Astrocyte (in vitro differentiated cells and primary cell): ENCODE measurements around the gene USP3. TPM values are rescaled to one million over a fixed set of nuclear protein-coding genes. Genes with fewer than 3 reads are reported as not detected.

Source experiments
- DNase-seq: peaks from one replicate; pipeline ENCODE4 v3.0.0-alpha.2; 2010; ENCODE audit warnings: low read depth
- FAIRE-seq: peaks from 2 replicates; lab custom pipeline; 2011; peaks lifted over from hg19 to GRCh38; lab: Jason Lieb, UNC
- H2AFZ ChIP-seq: 2 replicates; pipeline ENCODE4 v1.6.0; 2012; ENCODE audit warnings: low read depth, low read length, inconsistent platforms
- H3K27ac ChIP-seq: 2 replicates; pipeline ENCODE4 v1.5.1; 2011; ENCODE audit warnings: low read depth, low read length, inconsistent platforms
- H3K27me3 ChIP-seq: 2 replicates; pipeline ENCODE4 v1.6.0; 2011; ENCODE audit warnings: low read length, inconsistent platforms; ENCODE audit not compliant: insufficient read depth
- H3K36me3 ChIP-seq: 2 replicates; pipeline ENCODE4 v1.5.1; 2011; ENCODE audit warnings: low read length, inconsistent platforms; ENCODE audit not compliant: insufficient read depth
- H3K4me1 ChIP-seq: 2 replicates; pipeline ENCODE4 v1.5.1; 2011; ENCODE audit warnings: low read length, inconsistent platforms; ENCODE audit not compliant: insufficient read depth
- H3K4me2 ChIP-seq: 2 replicates; pipeline ENCODE4 v1.6.0; 2012; ENCODE audit warnings: low read length, inconsistent platforms
- H3K4me3 ChIP-seq: 2 replicates; pipeline ENCODE4 v1.5.1; 2011; ENCODE audit warnings: low read depth, mild to moderate bottlenecking, low read length, inconsistent platforms; ENCODE audit not compliant: insufficient read depth
- H3K79me2 ChIP-seq: 2 replicates; pipeline ENCODE4 v1.6.0; 2012; ENCODE audit warnings: mild to moderate bottlenecking, low read length, inconsistent platforms; ENCODE audit not compliant: insufficient read depth
- H3K9ac ChIP-seq: 2 replicates; pipeline ENCODE4 v1.6.0; 2012; ENCODE audit warnings: mild to moderate bottlenecking, low read length, inconsistent platforms
- H3K9me3 ChIP-seq: 2 replicates; pipeline ENCODE4 v1.5.1; 2012; ENCODE audit warnings: low read depth, mild to moderate bottlenecking, low read length, inconsistent platforms; ENCODE audit not compliant: insufficient read depth
- H4K20me1 ChIP-seq: 2 replicates; pipeline ENCODE4 v1.6.0; 2012; ENCODE audit warnings: low read length, inconsistent platforms; ENCODE audit not compliant: insufficient read depth
- H3K27ac Mint-ChIP-seq: one replicate; pipeline ENCODE4 v1.8.0; 2021; ENCODE audit warnings: mild to moderate bottlenecking, mixed read lengths; ENCODE audit not compliant: unreplicated experiment
- H3K27me3 Mint-ChIP-seq: one replicate; pipeline ENCODE4 v1.8.0; 2021; ENCODE audit warnings: low read depth, mixed read lengths; ENCODE audit not compliant: unreplicated experiment
- H3K36me3 Mint-ChIP-seq: one replicate; pipeline ENCODE4 v1.8.0; 2021; ENCODE audit warnings: low read depth, mixed read lengths; ENCODE audit not compliant: unreplicated experiment
- H3K4me1 Mint-ChIP-seq: one replicate; pipeline ENCODE4 v1.8.0; 2021; ENCODE audit warnings: low read depth, mixed read lengths; ENCODE audit not compliant: unreplicated experiment
- H3K4me3 Mint-ChIP-seq: one replicate; pipeline ENCODE4 v1.8.0; 2021; ENCODE audit warnings: mild to moderate bottlenecking, moderate library complexity, mixed read lengths; ENCODE audit not compliant: unreplicated experiment
- H3K9me3 Mint-ChIP-seq: one replicate; pipeline ENCODE4 v1.8.0; 2021; ENCODE audit warnings: mild to moderate bottlenecking, mixed read lengths; ENCODE audit not compliant: unreplicated experiment
- EZH2 ChIP-seq: IDR thresholded peaks from 2 replicates; pipeline ENCODE4 v1.6.1; 2012; ENCODE audit warnings: mild to moderate bottlenecking, low read length, inconsistent platforms; ENCODE audit not compliant: insufficient read depth
- total RNA-seq: library from RNA; stranded (reverse); gene quantifications from 2 replicates; pipeline ENCODE4 v1.2.1, GENCODE V29; 2021
- TF ChIP-seq, protein P1 (sequence below): IDR thresholded peaks from 2 replicates; pipeline ENCODE4 v1.5.1; 2011; ENCODE audit warnings: low read depth, mild to moderate bottlenecking, inconsistent platforms, low read length, moderate library complexity; ENCODE audit not compliant: insufficient read depth

USP3 gene
- total RNA-seq, 1 donor from 2014 or later, result 38.1 TPM

DNA sequence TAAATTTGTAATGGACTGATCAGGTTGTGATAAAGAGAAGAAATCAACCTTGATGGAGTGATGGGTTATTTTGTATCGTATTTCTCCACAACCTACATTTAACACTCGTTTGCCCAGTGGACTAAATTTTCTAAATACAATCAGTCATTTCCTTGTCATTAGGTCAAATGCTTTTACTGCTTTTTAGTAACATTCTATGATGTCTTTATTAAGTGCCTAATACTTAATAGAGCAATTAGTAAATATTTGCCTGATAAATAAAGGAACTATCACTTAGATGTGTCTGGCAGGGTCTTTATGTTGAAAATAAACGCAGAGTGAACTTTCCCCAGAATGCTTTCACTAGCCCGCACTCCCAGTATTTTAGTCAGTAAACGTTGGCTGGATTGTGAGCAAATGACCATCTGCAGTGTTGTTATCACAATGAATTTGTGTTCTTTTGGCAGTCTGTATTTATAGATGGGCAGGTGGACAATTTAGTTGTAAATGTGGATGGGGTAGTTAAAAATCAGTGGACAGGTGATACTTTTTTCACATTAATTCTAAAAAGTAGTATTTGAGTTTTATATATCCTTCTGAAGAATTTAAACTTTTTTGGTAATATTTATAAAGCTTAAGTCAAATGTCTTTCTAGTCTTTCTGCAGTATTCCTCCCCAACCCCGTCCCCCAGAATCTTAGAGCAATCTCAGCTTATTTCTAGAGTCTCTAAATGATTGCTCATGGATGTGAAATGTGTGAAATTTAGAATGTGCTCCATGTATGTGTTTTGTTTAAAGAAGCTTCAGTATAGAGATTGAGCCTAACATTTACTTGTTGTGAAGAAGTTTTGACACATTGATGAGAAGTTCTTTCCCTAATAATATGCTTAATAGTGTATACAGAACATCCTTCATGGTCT lies 4.9 kb downstream of the USP3 start:
- Histone ChIP-seq H4K20me1 (peaks cover 68% of the 10 kb centered on the region), H3K4me1 (peaks cover 28% of the 10 kb centered on the region), H3K36me3 (no peaks in the 10 kb centered on the region), H3K79me2 (peaks cover 94% of the 10 kb centered on the region), H3K4me3 (peak overlapping the region; percentile 25), H3K27ac (peak overlapping the region; percentile 62), H3K27me3 (no peaks in the 10 kb centered on the region), H3K9ac (peak overlapping the region; percentile 15), H3K4me2 (peak overlapping the region; percentile 75), H3K9me3 (no peaks in the 10 kb centered on the region), H2AFZ (no peak overlapping the region)
- no peaks in the 10 kb centered on the region for H3K27me3 Mint-ChIP-seq
- H3K4me3 Mint-ChIP-seq, result no peak overlapping the region
- H3K27ac Mint-ChIP-seq, result no peak overlapping the region
- peak; percentile 43 for FAIRE-seq
- TF ChIP-seq EZH2, result no peak
- TF ChIP-seq, protein P1, sequence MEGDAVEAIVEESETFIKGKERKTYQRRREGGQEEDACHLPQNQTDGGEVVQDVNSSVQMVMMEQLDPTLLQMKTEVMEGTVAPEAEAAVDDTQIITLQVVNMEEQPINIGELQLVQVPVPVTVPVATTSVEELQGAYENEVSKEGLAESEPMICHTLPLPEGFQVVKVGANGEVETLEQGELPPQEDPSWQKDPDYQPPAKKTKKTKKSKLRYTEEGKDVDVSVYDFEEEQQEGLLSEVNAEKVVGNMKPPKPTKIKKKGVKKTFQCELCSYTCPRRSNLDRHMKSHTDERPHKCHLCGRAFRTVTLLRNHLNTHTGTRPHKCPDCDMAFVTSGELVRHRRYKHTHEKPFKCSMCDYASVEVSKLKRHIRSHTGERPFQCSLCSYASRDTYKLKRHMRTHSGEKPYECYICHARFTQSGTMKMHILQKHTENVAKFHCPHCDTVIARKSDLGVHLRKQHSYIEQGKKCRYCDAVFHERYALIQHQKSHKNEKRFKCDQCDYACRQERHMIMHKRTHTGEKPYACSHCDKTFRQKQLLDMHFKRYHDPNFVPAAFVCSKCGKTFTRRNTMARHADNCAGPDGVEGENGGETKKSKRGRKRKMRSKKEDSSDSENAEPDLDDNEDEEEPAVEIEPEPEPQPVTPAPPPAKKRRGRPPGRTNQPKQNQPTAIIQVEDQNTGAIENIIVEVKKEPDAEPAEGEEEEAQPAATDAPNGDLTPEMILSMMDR, result no peak
- no peaks in the 10 kb centered on the region for H3K9me3 Mint-ChIP-seq
- H3K36me3 Mint-ChIP-seq, result no peaks in the 10 kb centered on the region
- no peak for DNase-seq
- H3K4me1 Mint-ChIP-seq, result peaks cover 38% of the 10 kb centered on the region

DNA sequence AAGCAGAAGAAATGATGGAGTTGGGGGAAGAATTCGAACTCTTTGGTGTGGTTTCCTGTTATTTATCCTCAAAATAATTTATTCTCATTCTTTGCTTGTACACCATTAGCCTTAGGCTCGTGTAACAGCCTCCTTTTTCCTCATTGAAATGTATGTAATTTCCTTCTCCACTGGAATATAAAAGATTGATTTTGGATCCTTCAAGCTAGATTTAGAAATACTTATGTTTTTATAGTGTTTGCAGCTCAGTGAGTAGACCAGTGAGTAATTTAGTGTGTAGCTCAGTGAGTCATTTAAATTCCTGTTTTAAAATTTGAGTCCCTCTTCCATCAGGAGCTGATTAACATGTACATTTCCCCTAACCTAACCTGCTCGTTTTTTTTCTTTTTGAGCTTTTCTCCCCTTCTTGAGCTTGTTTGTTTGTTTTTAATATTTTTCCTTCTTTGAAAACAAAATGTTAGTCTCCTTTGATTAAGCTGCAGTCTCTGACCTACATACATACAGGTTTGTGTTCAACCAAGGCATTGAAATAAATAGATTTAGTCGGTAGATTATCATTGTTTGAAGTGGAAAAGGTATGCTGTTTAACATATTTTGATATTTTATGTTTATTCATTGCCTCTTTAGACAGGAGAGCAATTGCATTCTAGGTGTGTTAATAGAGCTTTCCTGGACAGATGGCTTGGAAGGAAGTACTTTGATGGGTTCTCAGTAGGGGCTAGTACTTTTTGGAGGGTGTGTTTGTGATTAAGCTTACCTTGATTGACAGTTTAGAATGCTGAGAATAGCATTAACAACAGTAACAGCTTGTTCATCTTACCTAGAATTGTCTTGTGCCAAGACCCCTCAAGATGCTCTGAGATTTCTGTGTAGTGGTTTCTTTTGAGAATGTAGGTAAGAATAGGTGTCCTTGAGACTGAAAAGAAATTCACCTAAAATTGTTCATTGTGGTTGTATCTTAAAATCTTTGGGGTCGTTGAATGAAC lies 5.9 kb downstream of the USP3 start:
- peaks cover 43% of the 10 kb centered on the region for H3K4me1 Mint-ChIP-seq
- peak overlapping the region; percentile 49 for H3K27ac Mint-ChIP-seq
- Histone ChIP-seq H3K4me1 (peaks cover 31% of the 10 kb centered on the region), H3K9ac (peak overlapping the region; percentile 15), H3K27ac (peak overlapping the region; percentile 62), H4K20me1 (peaks cover 78% of the 10 kb centered on the region), H3K27me3 (no peaks in the 10 kb centered on the region), H3K9me3 (no peaks in the 10 kb centered on the region), H2AFZ (no peak overlapping the region), H3K36me3 (no peaks in the 10 kb centered on the region), H3K4me2 (peak overlapping the region; percentile 75), H3K4me3 (peak overlapping the region; percentile 25), H3K79me2 (peaks cover 98% of the 10 kb centered on the region)
- no peak for FAIRE-seq
- H3K27me3 Mint-ChIP-seq, result no peaks in the 10 kb centered on the region
- DNase-seq, result peak; percentile 78
- H3K36me3 Mint-ChIP-seq, result no peaks in the 10 kb centered on the region
- TF ChIP-seq, protein P1, result no peak
- TF ChIP-seq EZH2, result no peak
- peak overlapping the region; percentile 30 for H3K4me3 Mint-ChIP-seq
- no peaks in the 10 kb centered on the region for H3K9me3 Mint-ChIP-seq
